DOHH2 (cell line): ENCODE measurements around the gene ADAMTS9.

ENCODE experiments used
- H3F3A ChIP-seq: fragments of 200-600 bp; sonication (generic), shearing (Covaris generic); 2 replicates; pipeline ENCODE4 v1.6.0; 2016; ENCODE audit warnings: antibody characterized with exemption, mild to moderate bottlenecking; ENCODE audit not compliant: control insufficient read depth, insufficient read depth
- H3K27ac ChIP-seq: fragments of 200-600 bp; sonication (generic); 2 replicates; pipeline ENCODE4 v1.5.1; 2014; ENCODE audit warnings: low read depth, mild to moderate bottlenecking, low read length, moderate library complexity
- H3K27me3 ChIP-seq: fragments of 200-600 bp; sonication (generic); 2 replicates; pipeline ENCODE4 v1.6.1; 2014; ENCODE audit warnings: mild to moderate bottlenecking, low read length, mixed read lengths; ENCODE audit not compliant: control insufficient read depth
- H3K36me3 ChIP-seq: fragments of 200-600 bp; sonication (generic); 2 replicates; pipeline ENCODE4 v1.6.1; 2014; ENCODE audit warnings: mild to moderate bottlenecking, low read length, moderate library complexity, mixed read lengths; ENCODE audit not compliant: control insufficient read depth
- H3K4me1 ChIP-seq: fragments of 200-600 bp; sonication (generic); 2 replicates; pipeline ENCODE4 v1.6.1; 2014; ENCODE audit warnings: mild to moderate bottlenecking, low read length, mixed read lengths; ENCODE audit not compliant: control insufficient read depth
- H3K4me2 ChIP-seq: fragments of 200-600 bp; sonication (generic); 2 replicates; pipeline ENCODE4 v1.6.0; 2014; ENCODE audit warnings: mild to moderate bottlenecking, low read length, moderate library complexity
- H3K4me3 ChIP-seq: fragments of 200-600 bp; sonication (generic); 2 replicates; pipeline ENCODE4 v1.5.1; 2014; ENCODE audit warnings: mild to moderate bottlenecking, low read length, mixed read lengths
- H3K79me2 ChIP-seq: fragments of 200-600 bp; sonication (generic); 2 replicates; pipeline ENCODE4 v1.6.1; 2014; ENCODE audit warnings: mild to moderate bottlenecking, low read length, mixed read lengths; ENCODE audit not compliant: control insufficient read depth
- H3K9me2 ChIP-seq: fragments of 200-600 bp; sonication (generic); replicated peaks from 2 replicates; pipeline ENCODE4 v1.6.1; 2014; ENCODE audit warnings: mild to moderate bottlenecking, low read length, mixed read lengths; ENCODE audit not compliant: control insufficient read depth
- H3K9me3 ChIP-seq: fragments of 200-600 bp; sonication (generic); 2 replicates; pipeline ENCODE4 v1.6.1; 2014; ENCODE audit warnings: antibody characterized with exemption, low read length, mixed read lengths; ENCODE audit not compliant: control insufficient read depth, insufficient read depth
- H4K20me1 ChIP-seq: fragments of 200-600 bp; sonication (generic); 2 replicates; pipeline ENCODE4 v1.6.0; 2014; ENCODE audit warnings: low read depth, mild to moderate bottlenecking, antibody characterized with exemption, low read length, moderate library complexity; ENCODE audit not compliant: control insufficient read depth, insufficient read depth
- CTCF ChIP-seq: fragments of 200-600 bp; sonication (generic); IDR thresholded peaks from one replicate; pipeline ENCODE4 v1.5.1; 2014; ENCODE audit warnings: antibody characterized with exemption, mild to moderate bottlenecking, low read depth, low read length; ENCODE audit not compliant: poor library complexity, severe bottlenecking
- EZH2phosphoT487 ChIP-seq: fragments of 200-600 bp; sonication (generic); IDR thresholded peaks from 2 replicates; pipeline ENCODE4 v1.6.1; 2017; ENCODE audit warnings: borderline replicate concordance, mild to moderate bottlenecking, antibody characterized with exemption, low read length, moderate library complexity, mixed read lengths

ADAMTS9 gene

GRCh38 chr3:64551697-64552096 lies 136.1 kb downstream of the ADAMTS9 start:
- Histone ChIP-seq H3K27ac (no peak overlapping the region), H3K4me2 (no peak overlapping the region), H3K79me2 (no peaks in the 10 kb centered on the region), H3F3A (no peaks in the 10 kb centered on the region), H3K4me3 (no peak overlapping the region), H3K9me2 (no peaks in the 10 kb centered on the region), H3K27me3 (no peaks in the 10 kb centered on the region), H3K9me3 (no peaks in the 10 kb centered on the region), H3K36me3 (no peaks in the 10 kb centered on the region), H4K20me1 (no peaks in the 10 kb centered on the region), H3K4me1 (no peaks in the 10 kb centered on the region)
- TF ChIP-seq EZH2phosphoT487, result no peak
- TF ChIP-seq CTCF, result no peak

- no peaks in the 10 kb centered on the region for H4K20me1 ChIP-seq
- no peak for TF ChIP-seq EZH2phosphoT487
- no peak for TF ChIP-seq CTCF
- no peaks in the 10 kb centered on the region for H3K79me2 ChIP-seq
- no peak overlapping the region for H3K27ac ChIP-seq
- no peaks in the 10 kb centered on the region for H3K4me1 ChIP-seq
- H3K9me2 ChIP-seq, result no peaks in the 10 kb centered on the region
- H3K4me3 ChIP-seq, result no peak overlapping the region
- H3F3A ChIP-seq, result no peaks in the 10 kb centered on the region
- no peak overlapping the region for H3K4me2 ChIP-seq
- H3K27me3 ChIP-seq, result no peaks in the 10 kb centered on the region
- H3K9me3 ChIP-seq, result no peaks in the 10 kb centered on the region
- H3K36me3 ChIP-seq, result no peaks in the 10 kb centered on the region
These were observed 137.1 kb downstream of the ADAMTS9 start for GRCh38 chr3:64550745-64551144.

- no peaks in the 10 kb centered on the region for H3K36me3 ChIP-seq
- H3K4me2 ChIP-seq, result no peak overlapping the region
- no peaks in the 10 kb centered on the region for H3K9me2 ChIP-seq
- H3F3A ChIP-seq, result no peaks in the 10 kb centered on the region
- no peak overlapping the region for H3K27ac ChIP-seq
- no peaks in the 10 kb centered on the region for H4K20me1 ChIP-seq
- no peak overlapping the region for H3K4me3 ChIP-seq
- no peaks in the 10 kb centered on the region for H3K79me2 ChIP-seq
- no peak for TF ChIP-seq CTCF
- TF ChIP-seq EZH2phosphoT487, result no peak
- H3K27me3 ChIP-seq, result no peaks in the 10 kb centered on the region
- H3K9me3 ChIP-seq, result no peaks in the 10 kb centered on the region
- no peaks in the 10 kb centered on the region for H3K4me1 ChIP-seq
These were observed 137.9 kb downstream of the ADAMTS9 start for GRCh38 chr3:64549869-64550268.
